Measurements from ENCODE around the gene NOL9.

GRCh38 chr1:6592441-6592840 lies 38.1 kb upstream of the NOL9 start:
- TF ChIP-seq EZH2 (IDR thresholded peaks at IDR 0.05) (no peak), CTCF (IDR thresholded peaks at IDR 0.05) (no peak)

All from neural progenitor cell (in vitro differentiated cells).